ENCODE measurements around the gene GATAD2A. TPM values are rescaled to one million over a fixed set of nuclear protein-coding genes. Genes with fewer than 3 reads are reported as not detected.
"Not testable (repeated sequence)": the region's sequence is repeated elsewhere in the genome, so short reads cannot be mapped to it uniquely, and the experiment has no call there.

GATAD2A gene
- total RNA-seq, 8 experiments from 2014 or later: 23.9 to 65.0 (median 39.6) TPM

DNA sequence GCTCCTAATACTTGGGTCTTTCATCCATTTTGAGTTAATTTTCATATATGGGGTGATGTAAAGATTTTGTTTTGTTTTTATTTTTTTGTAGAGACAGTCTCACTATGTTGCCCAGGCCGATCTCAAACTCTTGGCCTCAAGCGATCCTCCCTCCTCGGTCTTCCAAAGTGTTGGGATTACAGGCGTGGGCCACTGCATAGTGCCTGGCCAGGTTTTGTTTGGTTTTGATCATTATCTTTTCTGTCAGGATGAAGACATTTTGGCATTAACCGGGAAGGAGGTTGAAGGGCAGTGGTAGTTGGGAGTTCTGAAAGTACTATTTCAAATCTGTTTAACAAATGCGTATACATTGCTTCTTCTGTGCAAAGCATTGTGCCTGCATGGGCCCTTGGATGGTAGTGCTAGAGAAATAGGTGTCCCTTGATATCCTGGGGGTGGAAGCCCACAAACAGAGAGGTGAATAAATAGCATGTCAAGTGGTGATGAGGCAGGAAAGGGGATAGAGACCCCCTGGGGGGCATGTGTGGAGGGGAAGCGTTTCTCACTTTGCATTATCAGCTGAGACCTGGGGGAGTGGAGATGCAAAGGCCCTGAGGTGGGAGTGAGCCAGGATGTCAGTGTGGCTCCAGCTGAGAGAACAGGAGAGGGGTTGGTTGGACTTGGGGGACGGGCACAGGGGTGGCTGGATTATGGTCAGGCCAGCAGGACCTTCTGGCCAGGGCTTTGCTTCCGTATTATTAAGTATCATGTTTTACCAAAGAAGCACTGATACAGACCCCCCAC lies 41.4 kb downstream of the GATAD2A start:
- in situ Hi-C loops (cut with MboI; ENCODE audit: low pct_unique_long_range_greater_than_20kb in 2 of 9, low sequenced_read_pairs in 9 of 9, unreplicated experiment in 9 of 9): no loop called here
- Histone ChIP-seq H3K4me1 (replicated peaks in 1 of 2) (peaks cover 0 to 8% of the 10 kb centered on the region in 2 donors), H3K27ac (no peak overlapping the region), H3K4me3 (no peak overlapping the region)
- no peak for ATAC-seq (replicated peaks in 6 of 8)
- 65 to 100% (median 88%) methylated on average over 3 to 7 of the region's 9 CpGs for WGBS, 10 experiments

DNA sequence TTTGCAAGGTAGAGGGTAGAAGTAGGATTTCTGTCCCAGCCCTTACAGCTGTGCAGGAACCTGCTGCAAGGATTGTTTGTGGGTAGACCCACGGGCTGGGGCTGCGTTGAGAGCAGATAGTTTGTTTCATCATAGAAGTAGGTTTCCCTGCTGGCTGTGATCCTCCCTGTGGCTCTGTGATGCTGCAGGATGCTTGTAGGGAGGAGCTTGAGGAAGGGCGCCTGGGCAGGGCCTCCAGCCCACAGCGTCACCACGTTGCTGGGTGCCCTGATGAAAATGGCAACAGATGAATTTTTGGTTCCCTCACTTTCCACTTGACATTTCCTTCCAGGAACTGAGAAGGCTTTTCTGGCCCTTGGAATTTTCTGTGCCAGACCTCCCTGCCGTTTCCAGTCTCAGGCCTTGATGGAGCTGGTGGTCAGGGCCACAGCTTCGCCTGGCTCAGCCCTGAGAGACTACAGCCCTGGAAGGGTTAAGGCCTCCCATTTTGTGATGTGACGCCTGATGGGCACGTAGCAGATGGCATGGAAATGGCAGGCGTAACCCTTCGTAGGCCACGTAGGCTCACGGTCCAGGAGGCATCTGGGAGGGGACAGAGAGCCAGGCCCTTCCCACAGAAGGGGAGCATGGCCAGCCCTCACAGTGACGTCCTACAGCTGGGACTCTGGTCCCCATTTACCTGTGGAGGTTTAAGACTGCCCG lies 42.2 kb downstream of the GATAD2A start:
- H3K4me1 ChIP-seq (replicated peaks in 1 of 2): peaks cover 0 to 8% of the 10 kb centered on the region in 2 donors
- in situ Hi-C loops (cut with MboI; ENCODE audit: low pct_unique_long_range_greater_than_20kb in 2 of 9, low sequenced_read_pairs in 9 of 9, unreplicated experiment in 9 of 9): no loop called here
- 57 to 97% (median 88%) methylated on average over 2 to 6 of the region's 15 CpGs; no CpG with 5 or more reads in 3 of the 10 experiments for WGBS, 10 experiments
- no peak overlapping the region for H3K27ac ChIP-seq
- no peak overlapping the region for H3K4me3 ChIP-seq
- ATAC-seq (replicated peaks in 6 of 8): peak in 5 of 8 experiments; percentile 18 to 72 (median 59)

DNA sequence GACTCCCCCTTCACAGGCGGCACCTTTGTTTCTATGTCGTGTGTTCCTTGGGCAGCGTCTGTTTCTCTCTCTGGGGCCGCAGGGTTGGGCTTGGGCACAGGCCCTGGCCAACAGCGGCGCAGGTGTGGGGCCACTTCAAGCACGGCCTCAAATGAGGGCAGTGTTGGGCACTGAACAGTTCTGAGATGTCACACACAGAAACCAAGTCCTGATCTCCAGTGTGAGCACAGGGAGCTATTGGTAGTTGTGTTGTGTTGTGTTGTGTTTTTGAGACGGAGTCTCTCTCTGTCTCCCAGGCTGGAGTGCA lies 42.7 kb downstream of the GATAD2A start:
- in situ Hi-C loops (cut with MboI; ENCODE audit: low pct_unique_long_range_greater_than_20kb in 2 of 9, low sequenced_read_pairs in 9 of 9, unreplicated experiment in 9 of 9): no loop called here
- WGBS, 10 experiments: 90 to 100% (median 97%) methylated on average over 1 to 6 of the region's 8 CpGs; no CpG with 5 or more reads in 6 of the 10 experiments
- ATAC-seq (replicated peaks in 6 of 8): no peak
- Histone ChIP-seq H3K4me1 (replicated peaks in 1 of 2) (peaks cover 0 to 8% of the 10 kb centered on the region in 2 donors), H3K4me3 (no peak overlapping the region), H3K27ac (no peak overlapping the region)

DNA sequence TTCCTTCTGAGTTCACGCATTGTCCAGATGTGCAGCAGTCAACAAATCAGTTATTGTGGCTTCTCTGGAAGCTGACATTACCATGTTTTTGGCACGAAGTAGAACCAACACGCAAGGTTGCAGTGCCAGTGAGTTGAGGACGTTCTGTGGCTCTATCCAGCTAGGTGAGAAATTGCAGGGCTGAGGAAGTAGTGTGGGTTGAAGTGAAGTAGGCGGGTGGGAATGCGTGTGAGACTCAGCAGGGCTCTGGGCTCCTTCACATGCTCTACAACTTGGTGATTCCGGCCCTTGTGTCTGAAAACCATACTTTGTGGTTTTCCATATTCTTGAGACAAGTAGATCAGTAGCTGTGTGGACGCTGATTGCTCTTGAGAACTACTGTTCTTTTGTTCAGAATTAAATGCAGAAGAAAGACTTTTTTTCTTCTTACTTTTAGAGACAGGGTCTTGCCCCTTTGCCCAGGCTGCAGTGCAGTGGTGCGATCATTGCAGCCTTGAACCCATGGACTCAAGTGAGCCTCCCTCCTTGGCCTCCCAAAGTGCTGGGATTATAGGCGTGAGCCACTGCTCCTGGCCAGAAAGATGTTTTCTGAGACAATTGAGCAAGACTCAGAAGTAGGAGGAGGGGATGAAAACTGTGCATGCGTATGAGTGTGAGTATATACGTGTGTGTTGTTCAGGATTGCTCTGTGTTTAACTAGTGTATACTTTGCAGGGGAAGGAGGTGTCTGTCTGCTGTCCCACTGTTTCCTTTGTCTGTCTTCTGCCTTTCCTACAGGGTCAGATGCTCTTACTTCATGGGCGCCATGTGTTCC lies 46.2 kb downstream of the GATAD2A start:
- WGBS, 10 experiments: 27 to 100% (median 90%) methylated on average over 2 to 8 of the region's 13 CpGs; no CpG with 5 or more reads in 1 of the 10 experiments
- no peaks in the 10 kb centered on the region for H3K4me1 ChIP-seq (replicated peaks in 1 of 2)
- no peak overlapping the region for H3K4me3 ChIP-seq
- ATAC-seq (replicated peaks in 6 of 8): no peak
- no peak overlapping the region for H3K27ac ChIP-seq
- in situ Hi-C loops (cut with MboI; ENCODE audit: low pct_unique_long_range_greater_than_20kb in 2 of 9, low sequenced_read_pairs in 9 of 9, unreplicated experiment in 9 of 9): no loop called here

DNA sequence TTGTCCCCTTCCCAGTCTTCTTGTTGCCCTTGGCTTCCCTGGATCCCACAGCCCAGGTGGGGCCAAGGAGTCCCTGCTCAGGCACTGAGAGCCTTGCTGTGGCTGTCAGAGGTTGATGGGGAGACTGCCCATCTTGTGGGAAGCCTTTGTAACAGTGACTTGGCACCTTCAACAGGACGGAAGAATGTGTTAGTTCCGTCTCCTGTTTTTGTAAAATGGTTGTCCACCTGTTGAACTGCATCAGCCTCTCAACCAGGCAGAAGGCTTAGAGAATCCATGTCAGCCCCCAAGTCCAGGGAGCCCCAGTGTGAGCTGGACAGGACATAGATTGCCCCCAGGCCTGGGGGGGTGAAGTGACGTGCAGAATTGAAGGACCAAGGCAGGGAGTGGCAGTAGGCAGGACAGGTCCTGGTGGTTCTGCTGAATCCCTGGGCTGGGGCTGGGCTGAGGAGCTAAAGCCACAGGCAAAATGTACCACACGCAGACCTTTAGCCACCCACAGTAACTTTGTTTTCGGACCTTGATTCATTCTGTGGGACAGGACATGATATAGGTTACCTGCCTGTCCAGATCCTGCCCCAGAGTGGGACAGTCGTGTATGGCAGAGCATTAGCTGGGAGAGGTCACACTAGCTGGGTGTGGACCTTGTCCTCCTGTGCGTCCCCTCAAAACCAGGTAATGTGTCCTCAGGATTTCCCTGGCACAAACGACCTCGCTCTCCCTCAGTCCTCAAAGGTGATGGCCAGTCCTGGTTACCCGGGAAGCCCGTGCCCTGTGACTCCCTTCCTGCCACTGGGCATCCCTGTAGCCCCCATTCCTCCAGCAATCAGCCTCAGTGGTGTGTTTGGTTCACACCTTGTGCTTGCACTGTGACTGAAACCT lies 47.0 kb downstream of the GATAD2A start:
- ATAC-seq (replicated peaks in 6 of 8): no peak
- Histone ChIP-seq H3K4me3 (no peak overlapping the region), H3K4me1 (replicated peaks in 1 of 2) (no peaks in the 10 kb centered on the region), H3K27ac (no peak overlapping the region)
- WGBS, 10 experiments: 72 to 100% (median 92%) methylated on average over 1 to 6 of the region's 11 CpGs; no CpG with 5 or more reads in 2 of the 10 experiments
- in situ Hi-C loops (cut with MboI; ENCODE audit: low pct_unique_long_range_greater_than_20kb in 2 of 9, low sequenced_read_pairs in 9 of 9, unreplicated experiment in 9 of 9): no loop called here

DNA sequence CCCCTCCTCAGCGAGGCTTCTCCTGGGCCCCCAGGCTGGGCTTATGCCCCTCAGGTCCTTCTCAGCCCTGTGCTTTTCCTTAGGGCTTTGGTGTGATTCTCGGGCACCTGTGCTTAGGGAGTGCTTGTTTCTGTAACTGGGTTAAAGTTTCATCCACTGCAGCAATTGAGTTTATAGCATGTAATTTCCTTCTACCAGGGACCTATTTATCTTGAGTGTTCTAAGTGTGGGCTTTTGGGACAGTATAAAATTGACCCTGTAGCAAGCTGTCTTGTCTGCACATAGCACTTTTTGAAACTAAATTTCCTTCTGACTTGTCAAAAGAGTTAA lies 47.6 kb downstream of the GATAD2A start:
- WGBS, 10 experiments: 100% methylated on average over 1 to 2 of the region's 2 CpGs; no CpG with 5 or more reads in 7 of the 10 experiments
- H3K4me3 ChIP-seq: no peak overlapping the region
- H3K27ac ChIP-seq: no peak overlapping the region
- peaks cover 0 to 5% of the 10 kb centered on the region in 2 donors for H3K4me1 ChIP-seq (replicated peaks in 1 of 2)
- ATAC-seq (replicated peaks in 6 of 8): no peak
- in situ Hi-C loops (cut with MboI; ENCODE audit: low pct_unique_long_range_greater_than_20kb in 2 of 9, low sequenced_read_pairs in 9 of 9, unreplicated experiment in 9 of 9): no loop called here

DNA sequence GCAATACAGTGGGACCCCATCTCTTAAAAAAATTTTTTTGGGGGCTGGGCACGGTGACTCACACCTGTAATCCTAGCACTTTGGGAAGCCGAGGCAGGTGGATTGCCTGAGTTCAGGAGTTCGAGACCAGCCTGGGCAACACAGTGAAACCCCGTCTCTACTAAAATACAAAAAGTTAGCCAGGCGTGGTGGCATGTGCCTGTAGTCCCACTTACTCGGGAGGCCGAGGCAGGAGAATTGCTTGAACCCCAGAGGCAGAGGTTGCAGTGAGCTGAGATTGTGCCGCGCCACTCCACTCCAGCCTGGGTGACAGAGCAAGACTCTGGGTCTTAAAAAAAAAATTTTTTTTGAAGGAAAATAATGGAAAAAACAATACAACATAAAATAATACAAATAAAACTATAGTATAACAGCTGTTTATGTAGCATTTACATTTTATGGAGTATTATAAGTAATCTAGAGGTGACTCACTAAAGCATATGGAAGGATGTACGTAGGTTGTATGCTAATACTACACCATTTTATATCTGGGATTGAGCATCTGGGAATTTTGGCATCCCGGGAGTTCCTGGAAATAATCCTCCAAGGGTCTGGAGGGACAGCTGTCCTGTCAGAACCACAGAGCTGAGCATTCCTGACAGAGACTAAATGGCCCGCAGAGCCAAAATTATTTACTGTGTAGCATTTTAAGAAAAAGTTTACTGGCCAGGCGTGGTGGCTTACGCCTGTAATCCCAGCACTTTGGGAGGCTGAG lies 49.9 kb downstream of the GATAD2A start:
- peaks cover 5 to 12% of the 10 kb centered on the region in 2 donors for H3K4me1 ChIP-seq (replicated peaks in 1 of 2)
- H3K4me3 ChIP-seq; in situ Hi-C loops (cut with MboI; ENCODE audit: low pct_unique_long_range_greater_than_20kb in 2 of 9, low sequenced_read_pairs in 9 of 9, unreplicated experiment in 9 of 9); H3K27ac ChIP-seq: not testable (repeated sequence)
- 80 to 100% (median 96%) methylated on average over 3 to 9 of the region's 14 CpGs for WGBS, 10 experiments
- ATAC-seq (replicated peaks in 6 of 8): peak in 1 of 8 experiments; percentile 69

DNA sequence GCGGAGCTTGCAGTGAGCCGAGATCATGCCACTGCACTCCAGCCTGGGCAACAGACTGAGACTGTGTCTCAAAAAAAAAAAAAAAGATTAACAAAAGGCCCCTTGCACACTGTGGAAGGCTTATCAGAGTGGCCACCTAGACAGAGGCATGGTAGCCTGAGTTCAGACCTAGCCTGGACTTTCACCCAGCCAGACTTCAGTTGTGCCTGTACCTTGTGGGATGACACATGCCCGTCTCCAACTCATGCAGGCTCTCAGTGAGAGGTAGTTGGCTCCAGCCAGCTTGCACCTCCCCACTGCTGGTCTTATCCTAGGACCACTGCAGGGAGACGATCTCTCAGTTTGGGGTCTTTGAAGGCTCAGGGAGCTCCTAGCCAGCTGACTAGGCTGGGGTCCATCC lies 52.2 kb downstream of the GATAD2A start:
- in situ Hi-C loops (cut with MboI; ENCODE audit: low pct_unique_long_range_greater_than_20kb in 2 of 9, low sequenced_read_pairs in 9 of 9, unreplicated experiment in 9 of 9): no loop called here
- H3K4me1 ChIP-seq (replicated peaks in 1 of 2): peaks cover 28 to 33% of the 10 kb centered on the region in 2 donors
- WGBS, 10 experiments: 100% methylated on average over 1 of the region's 4 CpGs; no CpG with 5 or more reads in 9 of the 10 experiments
- no peak overlapping the region for H3K4me3 ChIP-seq
- no peak for ATAC-seq (replicated peaks in 6 of 8)
- H3K27ac ChIP-seq: peak overlapping the region in 1 of 2 donors; percentile 47

DNA sequence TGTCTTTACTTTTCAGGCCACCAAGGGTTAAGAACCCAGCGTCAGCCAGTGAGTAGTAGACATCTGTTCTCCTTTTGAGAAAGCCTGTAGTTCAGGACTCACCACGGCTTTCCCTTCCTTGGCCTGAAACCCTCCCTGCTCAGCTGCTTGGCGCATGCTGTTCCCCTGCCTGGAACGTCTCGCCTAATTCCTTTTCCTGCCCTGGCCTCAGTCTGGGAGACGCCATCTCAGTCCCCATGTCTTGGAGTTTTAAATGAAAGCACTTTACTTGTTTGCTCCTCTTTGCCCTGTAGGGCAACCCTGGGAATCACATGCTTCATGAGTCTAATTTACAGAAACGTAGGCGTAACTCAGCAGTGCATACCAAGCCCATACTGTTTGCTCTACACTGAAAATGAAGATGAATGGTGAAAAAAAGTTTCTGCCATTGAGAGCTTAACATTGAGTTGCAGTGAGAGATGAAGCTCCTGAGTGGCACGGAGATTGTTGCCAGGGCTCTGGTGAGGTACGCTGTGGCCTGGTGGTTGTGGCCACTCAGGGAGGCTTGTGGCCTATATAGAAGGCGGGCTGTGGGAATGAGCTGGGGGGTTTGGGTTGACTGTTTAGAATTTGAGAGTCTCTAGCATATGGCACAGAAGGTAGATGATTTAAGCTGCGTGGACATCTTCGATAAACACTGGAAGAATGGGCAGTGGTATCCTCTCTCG lies 52.8 kb downstream of the GATAD2A start:
- Histone ChIP-seq H3K27ac (peak overlapping the region in 1 of 2 donors; percentile 47), H3K4me1 (replicated peaks in 1 of 2) (peaks cover 34 to 39% of the 10 kb centered on the region in 2 donors), H3K4me3 (no peak overlapping the region)
- in situ Hi-C loops (cut with MboI; ENCODE audit: low pct_unique_long_range_greater_than_20kb in 2 of 9, low sequenced_read_pairs in 9 of 9, unreplicated experiment in 9 of 9): no loop called here
- 20 to 100% (median 85%) methylated on average over 1 to 11 of the region's 14 CpGs; no CpG with 5 or more reads in 1 of the 10 experiments for WGBS, 10 experiments
- ATAC-seq (replicated peaks in 6 of 8): peak in 2 of 8 experiments; percentile 3 to 9

DNA sequence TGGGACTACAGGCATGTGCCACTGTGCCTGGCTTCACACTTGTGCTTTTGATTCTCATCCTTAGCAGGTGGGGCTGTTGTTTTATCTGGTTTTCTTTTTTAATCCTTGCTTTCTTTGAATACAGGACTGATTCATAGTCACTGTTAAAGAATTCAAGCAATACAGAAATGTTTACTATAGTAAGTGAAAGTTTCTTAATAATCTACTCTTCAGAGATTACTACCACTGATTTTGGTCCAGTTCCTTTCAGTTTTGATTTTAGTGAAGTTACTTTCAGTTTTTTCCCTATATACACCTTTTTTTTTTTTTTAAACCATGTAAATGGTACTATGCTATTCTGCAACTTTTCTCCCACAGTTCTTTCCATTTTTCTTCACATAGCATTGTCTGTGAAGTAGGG lies 53.6 kb downstream of the GATAD2A start:
- in situ Hi-C loops (cut with MboI; ENCODE audit: low pct_unique_long_range_greater_than_20kb in 2 of 9, low sequenced_read_pairs in 9 of 9, unreplicated experiment in 9 of 9): no loop called here
- no peak for ATAC-seq (replicated peaks in 6 of 8)
- H3K4me3 ChIP-seq: no peak overlapping the region
- peaks cover 42 to 48% of the 10 kb centered on the region in 2 donors for H3K4me1 ChIP-seq (replicated peaks in 1 of 2)
- H3K27ac ChIP-seq: no peak overlapping the region

DNA sequence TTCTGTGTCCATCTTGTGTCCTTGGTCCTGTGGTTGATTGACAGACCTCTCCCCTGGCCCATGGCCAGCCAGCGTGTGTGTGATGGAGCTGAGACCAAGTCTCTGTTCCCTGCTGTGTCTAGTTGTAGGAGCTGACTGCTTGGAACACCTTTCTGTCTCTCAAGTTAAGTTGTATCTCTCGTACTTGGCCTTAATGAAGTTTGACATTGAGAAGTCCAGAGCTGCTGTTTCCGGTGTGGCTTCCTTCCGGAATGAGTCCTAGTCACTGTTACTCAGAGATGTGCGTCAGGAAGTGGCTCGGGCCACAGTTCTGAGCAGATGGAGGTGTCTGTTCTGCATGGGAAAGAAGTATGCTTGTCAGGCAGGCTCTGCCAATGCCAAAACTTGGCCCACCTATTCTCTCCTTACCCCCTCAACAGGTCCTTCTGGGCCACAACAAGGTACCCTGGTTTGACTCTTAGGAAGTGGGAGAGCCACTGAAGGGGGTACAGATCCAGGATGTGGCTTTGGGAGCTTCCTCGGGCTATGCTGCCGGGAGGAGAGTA lies 54.3 kb downstream of the GATAD2A start:
- 22 to 100% (median 83%) methylated on average over 1 to 6 of the region's 8 CpGs; no CpG with 5 or more reads in 6 of the 10 experiments for WGBS, 10 experiments

More for the DNA sequence above, 54.3 kb downstream of the GATAD2A start:
- peak in 1 of 8 experiments; percentile 13 for ATAC-seq (replicated peaks in 6 of 8)
- Histone ChIP-seq H3K4me3 (no peak overlapping the region), H3K27ac (no peak overlapping the region), H3K4me1 (replicated peaks in 1 of 2) (peaks cover 49 to 55% of the 10 kb centered on the region in 2 donors)
- in situ Hi-C loops (cut with MboI; ENCODE audit: low pct_unique_long_range_greater_than_20kb in 2 of 9, low sequenced_read_pairs in 9 of 9, unreplicated experiment in 9 of 9): no loop called here

Data from motor neuron (in vitro differentiated cells).